GM12873 (cell line): ENCODE data around the gene SYN1.

Source experiments
- CTCF ChIP-seq: IDR thresholded peaks from 2 replicates; pipeline ENCODE4 v1.5.1; 2012; ENCODE audit warnings: low read depth, mild to moderate bottlenecking, moderate library complexity, low read length, control low read depth; ENCODE audit not compliant: insufficient read depth; ENCODE audit errors: missing control alignments

The SYN1 gene

GRCh38 chrX:47618923-47619485, 653 bp downstream of the SYN1 start:
- no peak for TF ChIP-seq CTCF

GRCh38 chrX:47614618-47615017, 5.0 kb downstream of the SYN1 start:
- no peak for TF ChIP-seq CTCF

GRCh38 chrX:47613082-47613481, 6.6 kb downstream of the SYN1 start:
- no peak for TF ChIP-seq CTCF

GRCh38 chrX:47612418-47612817, 7.2 kb downstream of the SYN1 start:
- TF ChIP-seq CTCF = no peak

- TF ChIP-seq CTCF = no peak
These were observed 7.7 kb downstream of the SYN1 start for GRCh38 chrX:47611926-47612325.

GRCh38 chrX:47611489-47611888, 8.2 kb downstream of the SYN1 start:
- TF ChIP-seq CTCF = no peak

- TF ChIP-seq CTCF = no peak
These were observed 9.1 kb downstream of the SYN1 start for GRCh38 chrX:47610511-47610910.

GRCh38 chrX:47608130-47608810, 11.4 kb downstream of the SYN1 start:
- TF ChIP-seq CTCF = no peak
